Rectal smooth muscle tissue (tissue), 1 donor: Measurements from ENCODE around the gene PXMP4.

Source experiments
- H3K27ac ChIP-seq: one replicate; pipeline ENCODE4 v1.7.0; 2013; ENCODE audit warnings: low read depth, low read length, inconsistent platforms
- H3K27me3 ChIP-seq: one replicate; pipeline ENCODE4 v1.7.0; 2013; ENCODE audit warnings: low read length; ENCODE audit not compliant: control insufficient read depth, insufficient read depth
- H3K36me3 ChIP-seq: one replicate; pipeline ENCODE4 v1.7.0; 2013; ENCODE audit warnings: low read length; ENCODE audit not compliant: control insufficient read depth, insufficient read depth
- H3K4me1 ChIP-seq: one replicate; pipeline ENCODE4 v1.7.0; 2013; ENCODE audit warnings: low read length; ENCODE audit not compliant: control insufficient read depth, insufficient read depth
- H3K4me3 ChIP-seq: one replicate; pipeline ENCODE4 v1.7.0; 2013; ENCODE audit warnings: low read length
- H3K9ac ChIP-seq: one replicate; pipeline ENCODE4 v1.7.0; 2013; ENCODE audit warnings: low read length

Gene PXMP4

DNA sequence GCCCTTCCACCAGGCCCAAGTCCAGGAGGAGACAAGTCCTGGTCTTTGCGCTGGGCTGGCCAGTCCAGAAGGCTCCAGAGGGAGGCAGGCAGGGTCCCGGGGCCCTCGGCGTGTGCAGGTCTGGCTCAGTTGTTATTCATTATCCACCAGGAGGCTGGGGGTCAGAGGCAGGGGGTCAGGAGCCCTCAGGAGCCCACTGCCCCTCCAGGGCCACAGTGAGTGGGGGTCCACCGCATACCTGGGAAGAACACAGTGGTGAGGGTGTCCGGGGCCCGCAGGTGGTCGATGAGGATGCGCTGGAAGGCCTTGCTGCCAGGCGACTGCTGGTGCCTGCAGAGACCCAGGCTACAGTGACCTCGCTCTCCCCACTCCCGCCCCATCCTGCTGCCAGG, 62.4 kb downstream of the PXMP4 start:
- peaks cover 9% of the 10 kb centered on the region for H3K4me1 ChIP-seq
- H3K36me3 ChIP-seq, result peaks cover 11% of the 10 kb centered on the region
- no peak overlapping the region for H3K27ac ChIP-seq
- H3K9ac ChIP-seq, result no peak overlapping the region
- H3K4me3 ChIP-seq, result no peak overlapping the region
- H3K27me3 ChIP-seq, result no peaks in the 10 kb centered on the region

DNA sequence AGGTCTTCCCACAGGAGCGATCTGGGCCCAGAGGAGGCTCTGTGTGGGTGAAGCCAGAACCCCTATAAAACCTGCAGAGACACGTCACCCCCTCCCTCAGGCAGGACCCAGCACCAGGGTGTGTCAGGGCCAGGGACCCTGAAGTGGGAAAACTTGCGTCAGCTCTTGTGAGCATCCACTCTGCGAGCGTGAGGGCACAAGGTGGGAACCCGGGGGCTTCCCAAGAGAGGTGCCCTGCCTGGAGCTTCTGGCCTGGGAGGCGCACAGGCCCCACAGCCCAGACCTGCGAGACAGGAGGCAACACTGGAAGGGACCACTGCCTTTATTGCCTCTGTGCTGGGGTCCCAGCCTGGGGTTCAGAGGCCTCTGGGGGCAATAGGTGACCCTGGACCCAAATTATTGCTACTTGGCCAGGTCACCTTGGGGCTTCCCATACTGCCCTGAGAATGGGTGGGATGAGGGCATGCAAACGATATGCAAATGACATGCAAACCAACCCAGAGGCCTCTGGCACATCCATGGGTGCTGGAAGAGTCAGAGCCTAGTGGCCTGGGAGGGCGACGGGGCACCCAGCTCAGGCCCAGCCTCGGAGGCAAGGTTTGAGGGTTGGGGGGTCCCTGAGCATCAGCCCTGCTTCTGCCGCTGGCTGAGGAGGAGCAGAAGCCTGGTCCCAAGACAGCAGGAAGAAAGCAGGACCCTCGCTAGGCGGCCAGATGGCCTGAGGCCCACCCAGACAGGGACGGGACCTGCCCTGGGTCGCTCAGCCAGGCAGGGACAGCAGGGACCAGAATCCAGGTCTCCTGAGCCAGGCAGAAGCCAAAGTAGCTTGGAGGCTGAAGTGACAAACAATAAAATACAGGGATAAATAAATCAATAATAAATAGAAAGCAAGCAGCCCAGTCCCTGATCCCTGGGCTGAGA, 63.1 kb downstream of the PXMP4 start:
- peaks cover 7% of the 10 kb centered on the region for H3K4me1 ChIP-seq
- no peaks in the 10 kb centered on the region for H3K27me3 ChIP-seq
- H3K27ac ChIP-seq, result no peak overlapping the region
- H3K4me3 ChIP-seq, result no peak overlapping the region
- no peak overlapping the region for H3K9ac ChIP-seq
- H3K36me3 ChIP-seq, result peaks cover 11% of the 10 kb centered on the region

DNA sequence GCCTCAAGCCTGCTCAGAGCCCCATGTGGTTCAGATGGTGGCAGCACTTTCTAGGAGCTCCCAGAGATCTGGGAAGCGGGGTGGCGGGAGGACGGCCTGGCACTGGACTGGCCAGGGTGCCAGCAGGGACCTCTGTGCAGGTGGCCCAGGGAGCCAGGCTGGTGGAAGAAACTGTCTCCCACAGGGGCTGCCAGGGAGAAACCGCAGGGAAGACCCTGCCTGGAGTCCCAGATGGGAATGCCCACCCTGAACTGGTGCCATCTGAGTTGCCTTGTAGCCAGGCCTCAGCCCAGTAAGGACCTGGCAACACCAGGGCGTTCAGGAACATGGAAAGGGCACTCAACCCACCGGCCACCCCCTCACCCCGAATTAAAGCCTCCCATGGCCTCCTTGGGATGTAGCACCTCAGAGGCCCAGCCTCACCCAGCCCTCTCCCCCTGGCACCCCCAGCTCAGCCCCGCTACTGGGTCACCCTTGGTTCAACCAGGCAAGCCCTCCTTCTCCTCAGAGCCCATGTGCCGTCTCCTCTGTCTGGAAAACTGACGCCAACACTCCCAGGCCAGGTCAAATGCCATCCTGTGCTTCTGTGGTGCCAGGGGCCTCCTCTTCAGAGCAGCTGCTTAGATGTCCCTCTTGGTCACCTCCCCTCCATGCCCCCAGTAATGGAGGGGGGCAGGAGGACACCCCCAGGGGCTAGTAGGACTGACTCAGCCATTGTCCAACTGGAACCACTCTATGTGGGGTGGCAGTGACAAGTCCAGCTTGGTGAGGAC, 63.9 kb downstream of the PXMP4 start:
- H3K27ac ChIP-seq, result no peak overlapping the region
- H3K36me3 ChIP-seq, result peaks cover 11% of the 10 kb centered on the region
- H3K27me3 ChIP-seq, result no peaks in the 10 kb centered on the region
- H3K4me1 ChIP-seq, result peaks cover 7% of the 10 kb centered on the region
- no peak overlapping the region for H3K4me3 ChIP-seq
- no peak overlapping the region for H3K9ac ChIP-seq

DNA sequence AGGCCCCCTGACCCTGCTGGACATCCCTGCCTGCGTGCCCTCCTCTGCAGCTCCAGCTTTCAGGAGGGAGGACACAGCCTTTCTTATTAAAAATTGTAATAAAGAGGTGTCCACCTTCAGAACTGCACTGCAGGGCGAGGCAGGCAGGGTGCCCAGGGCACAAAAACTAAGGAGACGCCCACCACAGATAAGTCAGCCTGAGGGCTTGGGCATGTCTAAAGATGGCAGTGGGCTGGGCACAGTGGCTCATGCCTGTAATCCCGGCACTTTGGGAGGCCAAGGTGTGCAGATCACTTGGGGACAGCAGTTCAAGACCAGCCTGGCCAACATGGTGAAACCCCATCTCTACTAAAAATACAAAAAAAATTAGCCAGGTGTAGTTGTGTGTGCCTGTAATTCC, 64.9 kb downstream of the PXMP4 start:
- Histone ChIP-seq H3K4me3 (no peak overlapping the region), H3K27ac (no peak overlapping the region), H3K9ac (no peak overlapping the region), H3K36me3 (peaks cover 11% of the 10 kb centered on the region), H3K27me3 (no peaks in the 10 kb centered on the region), H3K4me1 (peaks cover 7% of the 10 kb centered on the region)

DNA sequence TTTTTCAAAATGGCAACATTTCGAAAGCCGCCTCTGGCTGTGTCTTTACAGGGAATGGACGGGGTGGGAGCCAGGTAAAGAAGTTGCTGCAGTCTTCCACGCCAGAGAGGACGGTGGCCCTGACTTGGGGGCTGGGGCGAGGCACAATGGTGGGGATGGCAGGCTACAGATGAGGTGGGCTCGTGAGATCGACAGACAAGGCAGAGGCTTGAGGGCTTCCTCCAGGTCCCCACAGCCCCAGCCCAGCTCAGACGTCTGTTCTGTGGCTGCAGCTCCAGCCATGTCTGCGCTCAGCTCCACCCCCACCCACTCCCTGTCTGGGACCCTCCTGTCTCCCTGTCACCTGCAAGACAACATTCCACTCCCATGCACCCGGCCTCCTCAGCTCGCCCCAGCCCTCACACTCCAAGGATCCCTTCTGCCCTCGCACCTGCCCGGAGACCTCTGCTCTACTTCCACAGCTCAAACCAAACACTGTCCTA, 65.4 kb downstream of the PXMP4 start:
- H3K9ac ChIP-seq, result no peak overlapping the region

DNA sequence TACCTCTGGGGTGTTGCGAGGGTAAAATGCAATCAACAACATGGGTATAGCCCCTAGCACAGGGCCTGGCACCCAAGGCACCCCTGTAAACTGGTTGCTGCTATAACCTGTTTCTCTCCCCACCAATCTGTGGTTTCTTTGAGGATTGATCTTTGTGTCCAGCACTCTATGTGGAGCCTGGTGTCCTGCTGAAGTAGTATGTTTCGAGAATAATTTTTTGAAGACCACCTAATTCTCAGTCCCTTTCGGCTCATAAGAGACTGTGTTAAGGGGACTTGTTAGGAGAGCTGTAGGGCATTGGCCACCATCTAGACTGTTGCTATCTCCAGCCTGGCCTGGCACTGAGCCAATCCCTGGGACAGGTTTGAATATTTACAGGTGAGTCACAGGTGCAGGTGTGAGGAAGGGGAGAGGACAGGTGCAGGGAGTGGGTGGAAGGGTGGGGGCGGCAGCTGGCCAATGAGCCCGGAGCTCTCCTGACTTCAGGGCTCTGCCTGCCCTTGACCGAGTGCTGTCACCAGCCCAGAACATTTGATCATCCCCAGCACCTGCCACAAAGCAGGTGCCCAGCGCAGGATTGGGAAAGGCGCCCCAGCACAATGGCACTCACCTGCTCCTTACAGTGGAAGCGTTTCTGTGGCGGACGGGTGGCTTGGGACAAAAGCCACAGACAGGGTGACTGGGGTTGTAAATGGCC, 66.1 kb downstream of the PXMP4 start:
- Histone ChIP-seq H3K4me3 (peak overlapping the region; percentile 49), H3K4me1 (peaks cover 10% of the 10 kb centered on the region), H3K9ac (no peak overlapping the region), H3K36me3 (peaks cover 9% of the 10 kb centered on the region), H3K27ac (no peak overlapping the region), H3K27me3 (no peaks in the 10 kb centered on the region)

More for the DNA sequence above, 65.4 kb downstream of the PXMP4 start:
- H3K4me3 ChIP-seq, result no peak overlapping the region
- peaks cover 11% of the 10 kb centered on the region for H3K36me3 ChIP-seq
- H3K27ac ChIP-seq, result no peak overlapping the region
- H3K27me3 ChIP-seq, result no peaks in the 10 kb centered on the region
- H3K4me1 ChIP-seq, result peaks cover 7% of the 10 kb centered on the region

DNA sequence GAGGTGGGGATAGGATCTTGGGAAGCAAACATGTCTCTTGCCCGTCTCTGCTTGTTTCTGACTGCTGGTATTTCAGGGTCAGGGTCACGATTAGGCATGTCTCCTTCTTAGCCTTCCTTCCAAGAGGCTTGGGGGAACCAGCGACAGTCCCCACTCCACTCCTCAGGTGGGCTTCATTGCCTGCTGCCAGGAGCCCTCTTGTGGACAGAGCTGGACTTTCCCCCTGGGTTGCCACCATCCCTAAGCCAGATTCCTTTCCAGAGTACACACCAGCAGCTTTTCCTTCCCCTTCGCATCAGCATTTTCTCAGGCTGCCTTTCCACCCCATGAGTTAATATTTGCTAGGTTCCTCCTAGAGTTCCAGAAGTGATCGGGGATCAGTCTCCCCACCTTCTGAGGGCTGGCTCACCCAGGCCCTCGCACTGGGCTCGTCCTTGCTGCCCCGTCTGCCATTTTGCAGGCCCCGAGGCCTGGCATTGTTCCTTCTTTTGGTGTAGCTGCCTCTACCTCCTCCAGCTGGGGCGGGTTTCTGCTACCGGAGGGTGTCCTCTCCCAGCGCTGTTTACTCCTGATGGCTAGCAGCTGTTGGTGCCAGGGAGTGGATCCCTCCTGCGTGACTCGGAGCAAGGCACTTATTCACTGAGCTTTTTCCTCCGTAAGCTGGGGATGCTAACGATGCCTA, 66.8 kb downstream of the PXMP4 start:
- H3K4me1 ChIP-seq, result peaks cover 14% of the 10 kb centered on the region
- H3K27me3 ChIP-seq, result no peaks in the 10 kb centered on the region
- peak overlapping the region; percentile 49 for H3K4me3 ChIP-seq
- no peak overlapping the region for H3K9ac ChIP-seq
- H3K27ac ChIP-seq, result no peak overlapping the region
- peaks cover 6% of the 10 kb centered on the region for H3K36me3 ChIP-seq
